Lower lobe of right lung (tissue), 2 donors: ENCODE results near the gene PPP1CC. TPM values are rescaled to one million over a fixed set of nuclear protein-coding genes. Genes with fewer than 3 reads are reported as not detected.

Source experiments
- ATAC-seq, 2 donors: fragments of 200-7000 bp; cut with Tn5 transposase; one replicate each; pipeline ENCODE4 v1.9.1; 2020 to 2022; ENCODE audit warnings: mild to moderate bottlenecking in 2 of 2, moderate library complexity in 2 of 2
- DNase-seq: peaks from one replicate; pipeline ENCODE4 v3.0.0-alpha.2; 2020
- H3K27ac ChIP-seq: fragments of 200-600 bp; one replicate; pipeline ENCODE4 v1.8.0; 2022
- H3K27me3 ChIP-seq: fragments of 200-600 bp; one replicate; pipeline ENCODE4 v1.8.0; 2022; ENCODE audit warnings: low read depth
- H3K36me3 ChIP-seq: fragments of 200-600 bp; one replicate; pipeline ENCODE4 v1.8.0; 2022; ENCODE audit warnings: mild to moderate bottlenecking
- H3K4me1 ChIP-seq: fragments of 200-600 bp; one replicate; pipeline ENCODE4 v1.8.0; 2022
- H3K4me3 ChIP-seq: fragments of 200-600 bp; one replicate; pipeline ENCODE4 v1.8.0; 2022; ENCODE audit warnings: mild to moderate bottlenecking
- H3K9me3 ChIP-seq: fragments of 200-600 bp; one replicate; pipeline ENCODE4 v1.8.0; 2022
- CTCF ChIP-seq: fragments of 200-600 bp; IDR thresholded peaks from one replicate; pipeline ENCODE4 v1.8.0; 2022; ENCODE audit warnings: antibody characterized with exemption, mild to moderate bottlenecking
- intact Hi-C: fragments of 100-400 bp; cut with DNase I; formaldehyde crosslinking; loops from one replicate; pipeline ENCODE4 v1.11.0; 2022
- total RNA-seq: library from RNA; stranded (reverse); fragmentation: NEBNext Ultra II Directional; extraction: Animal tissue kit (Norgen Biotek cat#: 25700); gene quantifications from one replicate; pipeline ENCODE4 v1.2.1, GENCODE V29; 2021
- donor health status: DM: no; HTN: yes; CAD: no; lungs with severe emphysema.

The PPP1CC gene
- total RNA-seq, 1 donor from 2014 or later, result 97.8 TPM

DNA sequence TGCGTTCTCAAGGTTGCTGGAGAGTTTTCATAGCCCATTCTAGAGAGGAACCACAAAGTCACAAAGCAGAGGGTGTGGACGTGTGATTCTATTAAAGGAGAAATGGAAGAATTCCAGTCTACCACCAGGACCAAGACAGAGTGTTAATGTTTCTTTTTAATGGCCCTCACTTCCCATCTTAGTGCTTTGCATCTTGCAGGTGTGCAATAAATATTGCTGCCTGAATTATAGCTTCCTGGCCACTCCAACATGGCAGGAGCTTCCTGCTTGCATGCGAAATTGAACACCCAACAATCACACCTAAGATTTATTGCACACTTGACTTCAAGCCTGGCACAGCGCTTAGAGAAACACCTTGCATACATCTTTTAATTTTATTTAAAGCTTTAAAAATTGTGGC lies 22.4 kb upstream of the PPP1CC start:
- Histone ChIP-seq H3K36me3 (no peaks in the 10 kb centered on the region), H3K4me1 (no peaks in the 10 kb centered on the region), H3K27me3 (no peaks in the 10 kb centered on the region), H3K27ac (no peak overlapping the region), H3K9me3 (no peaks in the 10 kb centered on the region), H3K4me3 (no peak overlapping the region)
- ATAC-seq, result no peak
- DNase-seq, result no peak
- TF ChIP-seq CTCF, result no peak
- intact Hi-C loops, result no loop called here

DNA sequence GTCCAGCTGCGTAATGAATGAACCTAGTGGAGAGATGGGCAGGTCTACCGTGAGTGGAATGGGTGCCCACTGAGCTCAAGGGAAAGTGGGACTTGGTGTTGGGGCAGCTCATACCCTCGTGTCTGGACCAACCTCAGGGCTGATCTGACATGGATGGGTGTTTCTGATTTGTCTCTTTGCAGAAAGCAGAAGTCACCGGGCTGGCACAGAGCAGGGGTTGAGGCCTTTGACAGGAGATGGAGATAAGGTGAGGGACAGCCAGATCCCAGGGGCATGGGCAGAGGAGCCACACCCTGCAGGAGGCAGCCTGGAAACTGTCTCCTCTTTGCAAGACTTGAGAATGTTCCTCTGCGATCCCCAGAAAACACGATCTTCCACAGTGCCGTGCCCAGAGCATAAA lies 20.9 kb upstream of the PPP1CC start:
- no peak for ATAC-seq
- intact Hi-C loops, result no loop called here
- no peaks in the 10 kb centered on the region for H3K4me1 ChIP-seq
- H3K4me3 ChIP-seq, result no peak overlapping the region
- no peak overlapping the region for H3K27ac ChIP-seq
- no peaks in the 10 kb centered on the region for H3K27me3 ChIP-seq
- no peak for DNase-seq
- no peak for TF ChIP-seq CTCF
- H3K36me3 ChIP-seq, result no peaks in the 10 kb centered on the region
- H3K9me3 ChIP-seq, result no peaks in the 10 kb centered on the region

GRCh38 chr12:110762891-110763290 lies 20.2 kb upstream of the PPP1CC start:
- intact Hi-C loops, result no loop called here
- no peaks in the 10 kb centered on the region for H3K27me3 ChIP-seq
- no peaks in the 10 kb centered on the region for H3K9me3 ChIP-seq
- no peak overlapping the region for H3K27ac ChIP-seq
- no peaks in the 10 kb centered on the region for H3K4me1 ChIP-seq
- ATAC-seq (no peak), DNase-seq (no peak)
- no peak for TF ChIP-seq CTCF
- no peak overlapping the region for H3K4me3 ChIP-seq
- H3K36me3 ChIP-seq, result no peaks in the 10 kb centered on the region

- H3K36me3 ChIP-seq, result no peaks in the 10 kb centered on the region
- H3K4me1 ChIP-seq, result no peaks in the 10 kb centered on the region
- DNase-seq, result no peak
- intact Hi-C loops, result no loop called here
- no peaks in the 10 kb centered on the region for H3K27me3 ChIP-seq
- no peak for ATAC-seq
- no peak overlapping the region for H3K4me3 ChIP-seq
- TF ChIP-seq CTCF, result no peak
- no peak overlapping the region for H3K27ac ChIP-seq
- no peaks in the 10 kb centered on the region for H3K9me3 ChIP-seq
These were observed 17.5 kb upstream of the PPP1CC start for GRCh38 chr12:110760204-110760609.

DNA sequence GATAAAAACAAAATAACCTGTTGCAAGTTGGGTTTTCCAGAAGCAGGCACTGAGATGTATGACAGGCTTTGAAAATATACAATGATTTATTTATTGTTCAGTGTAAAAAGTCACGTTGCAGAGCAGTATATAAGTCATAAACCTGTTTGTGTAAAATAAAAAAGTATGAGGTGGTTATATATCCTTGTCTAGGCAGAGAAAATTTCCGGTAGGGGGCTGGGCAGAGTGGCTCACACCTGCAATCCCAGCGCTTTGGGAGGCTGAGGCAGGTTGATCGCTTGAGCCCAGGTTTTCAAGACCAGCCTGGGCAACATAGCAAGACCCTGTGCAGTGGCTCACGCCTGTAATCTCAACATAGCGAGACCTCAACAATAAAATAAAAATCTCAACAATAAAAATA lies 16.2 kb upstream of the PPP1CC start:
- H3K27ac ChIP-seq, result no peak overlapping the region
- DNase-seq (no peak), ATAC-seq (no peak)
- H3K27me3 ChIP-seq, result no peaks in the 10 kb centered on the region
- H3K9me3 ChIP-seq, result no peaks in the 10 kb centered on the region
- no peak overlapping the region for H3K4me3 ChIP-seq
- H3K36me3 ChIP-seq, result no peaks in the 10 kb centered on the region
- intact Hi-C loops, result no loop called here
- peaks cover 3% of the 10 kb centered on the region for H3K4me1 ChIP-seq
- TF ChIP-seq CTCF, result no peak

DNA sequence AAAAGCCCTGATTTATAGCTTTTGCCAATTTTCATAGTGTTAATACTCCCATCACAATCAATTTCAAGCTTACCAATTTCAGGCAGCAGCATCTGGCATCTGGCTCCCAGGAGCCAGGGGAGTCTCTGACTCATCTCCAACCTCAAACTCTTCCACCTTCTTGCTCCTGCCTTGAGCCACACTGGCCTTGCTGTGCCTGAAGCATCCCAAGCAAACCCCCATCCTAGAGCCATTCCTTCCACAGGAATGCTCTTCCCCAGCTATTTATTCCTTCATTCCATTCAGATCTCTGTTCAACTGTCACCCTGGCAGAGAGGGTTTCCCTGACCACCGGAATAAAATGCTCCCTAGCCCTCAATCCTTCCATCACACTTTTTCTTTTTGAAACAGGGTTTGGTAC lies 13.9 kb upstream of the PPP1CC start:
- H3K27me3 ChIP-seq, result no peaks in the 10 kb centered on the region
- ATAC-seq, result no peak
- no peak overlapping the region for H3K27ac ChIP-seq
- no peak overlapping the region for H3K4me3 ChIP-seq
- intact Hi-C loops, result no loop called here
- H3K4me1 ChIP-seq, result peaks cover 3% of the 10 kb centered on the region
- H3K9me3 ChIP-seq, result no peaks in the 10 kb centered on the region
- TF ChIP-seq CTCF, result no peak
- H3K36me3 ChIP-seq, result no peaks in the 10 kb centered on the region
- no peak for DNase-seq
